ENCODE results near the gene TGFBR3. TPM values are rescaled to one million over a fixed set of nuclear protein-coding genes. Genes with fewer than 3 reads are reported as not detected.

TGFBR3 gene
- total RNA-seq, 4 donors from 2014 or later = 16.3 to 90.0 (median 54.7) TPM

DNA sequence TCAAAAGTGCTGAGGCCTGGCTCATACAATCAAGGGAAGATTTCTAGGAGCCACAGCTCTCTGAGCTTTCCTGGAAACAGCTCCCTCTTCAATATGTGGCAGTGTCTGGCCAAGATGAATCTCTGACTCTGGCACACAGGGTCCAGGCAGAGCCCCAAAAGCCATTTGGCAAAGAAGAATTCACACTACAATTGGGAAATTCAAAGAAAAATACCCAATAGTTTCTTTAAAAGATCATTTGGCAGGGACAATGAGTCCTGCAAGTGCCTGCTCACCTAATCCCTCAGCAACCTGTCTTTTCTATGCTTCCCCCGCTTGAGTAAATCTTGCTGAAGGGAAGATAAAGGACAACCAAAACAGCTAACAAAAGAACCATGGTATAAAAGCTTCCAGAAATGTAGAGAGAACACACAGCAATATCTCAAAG is 124.6 kb downstream of the TGFBR3 start:
- peak overlapping the region in 1 of 4 donors; percentile 34 for H3K27ac ChIP-seq
- H3K4me3 ChIP-seq = no peak overlapping the region
- H3K27me3 ChIP-seq = no peaks in the 10 kb centered on the region
- no peaks in the 10 kb centered on the region for H3K9me3 ChIP-seq
- DNase-seq = no peak
- H3K4me1 ChIP-seq = peaks cover 0 to 6% (median 0%) of the 10 kb centered on the region in 4 donors
- TF ChIP-seq CTCF (IDR thresholded peaks at IDR 0.05) (no peak), POLR2A (IDR thresholded peaks at IDR 0.05) (no peak)
- no peaks in the 10 kb centered on the region for H3K36me3 ChIP-seq

- Histone ChIP-seq H3K9me3 (no peaks in the 10 kb centered on the region), H3K36me3 (no peaks in the 10 kb centered on the region), H3K4me1 (peaks cover 0 to 6% (median 0%) of the 10 kb centered on the region in 4 donors), H3K27me3 (no peaks in the 10 kb centered on the region), H3K4me3 (no peak overlapping the region), H3K27ac (peak overlapping the region in 1 of 4 donors; percentile 34)
- TF ChIP-seq POLR2A (IDR thresholded peaks at IDR 0.05) (no peak), CTCF (IDR thresholded peaks at IDR 0.05) (no peak)
- no peak for DNase-seq
Observed at GRCh38 chr1:91760512-91760911, 125.4 kb downstream of the TGFBR3 start.

DNA sequence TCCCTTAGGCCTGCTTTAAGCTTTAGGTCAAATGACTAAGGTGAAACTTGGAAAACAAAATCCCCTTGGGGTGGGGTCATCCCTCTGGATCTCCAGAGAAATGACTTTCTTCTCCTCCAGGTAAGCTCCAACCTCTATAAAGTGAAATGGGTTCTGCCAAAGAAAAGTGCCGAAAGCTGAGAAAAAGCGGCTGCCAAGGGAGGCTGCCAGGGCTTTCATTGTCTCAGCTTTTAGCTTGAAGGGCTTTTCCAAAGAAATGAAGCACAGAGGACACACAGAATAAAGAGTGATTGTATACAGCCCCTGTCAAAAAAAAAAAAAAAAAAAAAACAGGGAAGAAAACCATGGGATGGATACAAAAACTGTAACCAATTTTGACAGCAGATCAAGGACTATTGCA is 126.9 kb downstream of the TGFBR3 start:
- Histone ChIP-seq H3K27ac (peak overlapping the region in 3 of 4 donors; percentile 52 to 73 (median 66)), H3K4me1 (peaks cover 0 to 6% (median 0%) of the 10 kb centered on the region in 4 donors), H3K4me3 (no peak overlapping the region), H3K9me3 (no peaks in the 10 kb centered on the region), H3K36me3 (no peaks in the 10 kb centered on the region), H3K27me3 (no peaks in the 10 kb centered on the region)
- DNase-seq = no peak
- TF ChIP-seq CTCF (IDR thresholded peaks at IDR 0.05) (no peak), POLR2A (IDR thresholded peaks at IDR 0.05) (no peak)

GRCh38 chr1:91757763-91758460 is 128.0 kb downstream of the TGFBR3 start:
- Histone ChIP-seq H3K9me3 (no peaks in the 10 kb centered on the region), H3K4me1 (peaks cover 0 to 6% (median 0%) of the 10 kb centered on the region in 4 donors), H3K27me3 (no peaks in the 10 kb centered on the region), H3K27ac (peak overlapping the region; percentile 18 to 73 (median 59)), H3K4me3 (no peak overlapping the region), H3K36me3 (no peaks in the 10 kb centered on the region)
- TF ChIP-seq CTCF (IDR thresholded peaks at IDR 0.05) (no peak), POLR2A (IDR thresholded peaks at IDR 0.05) (no peak)
- DNase-seq = no peak

DNA sequence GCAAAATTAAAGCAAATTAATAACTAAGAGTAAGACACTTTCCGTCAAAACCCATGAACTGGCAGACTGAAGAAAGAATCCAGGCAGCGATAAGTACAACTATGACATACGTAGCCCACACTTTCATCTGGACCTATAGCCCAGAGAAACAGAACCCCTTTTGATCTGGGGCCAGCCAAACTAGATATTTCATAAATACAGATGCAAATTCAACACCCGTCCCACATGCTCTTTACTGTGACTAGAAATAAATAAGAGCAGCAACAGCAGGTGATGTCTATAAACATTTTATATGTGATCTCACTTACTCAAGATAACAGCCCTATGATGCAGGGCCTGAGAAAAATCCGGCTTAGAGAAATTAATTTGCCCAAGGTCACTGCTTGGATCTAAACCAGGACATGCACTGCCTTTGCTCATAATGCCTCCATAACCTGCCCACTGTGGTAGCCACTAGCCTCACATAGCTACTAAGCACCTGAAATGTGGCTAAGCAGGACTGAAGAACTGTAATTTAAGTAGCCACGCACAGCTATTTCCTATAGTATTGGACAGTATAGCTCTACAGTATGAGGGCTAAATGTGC is 130.2 kb downstream of the TGFBR3 start:
- Histone ChIP-seq H3K4me1 (peaks cover 0 to 6% (median 0%) of the 10 kb centered on the region in 4 donors), H3K36me3 (no peaks in the 10 kb centered on the region), H3K9me3 (no peaks in the 10 kb centered on the region), H3K27ac (peak overlapping the region in 2 of 4 donors; percentile 30 to 73), H3K27me3 (no peaks in the 10 kb centered on the region), H3K4me3 (no peak overlapping the region)
- no peak for DNase-seq
- no peak for TF ChIP-seq POLR2A (IDR thresholded peaks at IDR 0.05)

Measured in Peyer's patch (tissue), 4 donors.